GM18873 (cell line): ENCODE data around the gene DMPK.

ENCODE experiments used
- ATAC-seq: cut with Tn5 transposase; IDR thresholded peaks from one replicate; pipeline ENCODE4 v1.9.1; 2021; ENCODE audit warnings: mild to moderate bottlenecking, moderate library complexity, moderate number of reproducible peaks; ENCODE audit not compliant: unreplicated experiment, low FRiP score

DMPK gene

DNA sequence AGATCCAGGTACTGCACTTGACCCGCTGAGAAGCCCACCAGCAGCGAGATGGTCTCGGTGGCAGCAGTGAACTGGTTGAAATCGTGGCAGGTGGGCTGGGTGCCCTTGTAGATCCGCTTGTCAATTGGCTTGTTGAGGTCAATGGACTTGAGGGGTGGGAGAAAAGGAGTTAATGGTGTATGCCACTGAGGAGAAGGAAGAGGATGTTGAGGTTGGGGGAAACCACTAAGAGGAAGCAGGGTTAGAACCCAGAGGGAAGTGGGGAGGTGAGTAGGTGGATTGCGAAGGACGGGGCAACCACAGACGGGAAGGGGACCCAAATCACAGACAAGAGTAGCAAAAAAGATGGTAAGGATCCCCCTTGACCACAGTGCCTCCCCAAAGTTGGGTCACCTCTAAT lies 8.7 kb upstream of the DMPK start:
- ATAC-seq: no peak

DNA sequence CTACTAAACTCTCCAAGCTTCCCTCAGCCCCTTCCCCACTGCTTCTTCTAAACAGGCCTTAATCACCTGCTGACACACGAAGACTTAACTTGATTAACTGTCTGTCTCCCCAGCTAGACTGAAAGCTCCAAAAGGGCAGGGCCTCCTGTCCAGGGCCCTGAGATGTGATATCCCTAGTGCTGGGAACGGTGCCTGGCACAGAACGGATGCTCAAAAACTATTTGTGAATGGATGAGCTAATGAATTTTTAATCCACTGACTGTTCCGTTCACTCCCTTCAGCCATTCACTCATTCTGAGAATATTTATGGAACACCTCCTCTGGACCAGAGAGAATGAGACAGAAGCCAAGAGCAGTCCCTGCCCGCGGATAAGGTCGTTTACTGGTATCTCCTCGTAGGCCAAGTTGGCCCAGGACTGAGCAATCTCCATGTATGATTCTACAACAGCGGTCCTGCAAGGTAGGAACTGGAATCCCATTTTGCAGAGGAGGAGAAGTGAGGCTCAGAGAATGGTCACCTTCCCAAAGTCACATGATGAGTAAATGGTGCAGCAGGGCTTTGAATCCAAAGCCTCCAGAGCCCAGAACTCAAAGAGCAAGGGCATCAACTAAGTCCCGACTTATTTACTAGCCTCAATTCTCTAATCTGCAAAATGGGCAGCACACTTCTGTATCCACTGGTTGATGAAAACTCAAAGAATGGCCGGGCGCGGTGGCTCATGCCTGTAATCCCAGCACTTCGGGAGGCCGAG lies 6.9 kb upstream of the DMPK start:
- no peak for ATAC-seq

DNA sequence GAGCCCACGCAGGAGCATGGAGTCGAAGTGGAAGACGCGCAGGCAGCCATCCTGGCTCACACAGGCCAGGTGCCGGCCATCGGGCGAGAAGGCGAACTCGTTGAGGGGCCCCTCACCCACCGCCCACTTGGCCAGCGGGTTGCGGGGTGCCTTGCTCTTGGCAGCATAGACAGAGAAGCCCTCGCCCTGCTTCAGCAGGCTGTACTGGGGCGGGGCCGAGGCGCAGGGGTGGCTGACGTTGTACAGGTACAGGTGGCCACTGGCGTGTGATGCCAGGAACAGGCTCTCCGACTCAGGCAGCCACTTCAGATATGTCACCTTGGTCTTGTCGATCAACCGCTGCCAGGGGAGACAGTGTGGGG lies 4.2 kb upstream of the DMPK start:
- ATAC-seq: no peak

DNA sequence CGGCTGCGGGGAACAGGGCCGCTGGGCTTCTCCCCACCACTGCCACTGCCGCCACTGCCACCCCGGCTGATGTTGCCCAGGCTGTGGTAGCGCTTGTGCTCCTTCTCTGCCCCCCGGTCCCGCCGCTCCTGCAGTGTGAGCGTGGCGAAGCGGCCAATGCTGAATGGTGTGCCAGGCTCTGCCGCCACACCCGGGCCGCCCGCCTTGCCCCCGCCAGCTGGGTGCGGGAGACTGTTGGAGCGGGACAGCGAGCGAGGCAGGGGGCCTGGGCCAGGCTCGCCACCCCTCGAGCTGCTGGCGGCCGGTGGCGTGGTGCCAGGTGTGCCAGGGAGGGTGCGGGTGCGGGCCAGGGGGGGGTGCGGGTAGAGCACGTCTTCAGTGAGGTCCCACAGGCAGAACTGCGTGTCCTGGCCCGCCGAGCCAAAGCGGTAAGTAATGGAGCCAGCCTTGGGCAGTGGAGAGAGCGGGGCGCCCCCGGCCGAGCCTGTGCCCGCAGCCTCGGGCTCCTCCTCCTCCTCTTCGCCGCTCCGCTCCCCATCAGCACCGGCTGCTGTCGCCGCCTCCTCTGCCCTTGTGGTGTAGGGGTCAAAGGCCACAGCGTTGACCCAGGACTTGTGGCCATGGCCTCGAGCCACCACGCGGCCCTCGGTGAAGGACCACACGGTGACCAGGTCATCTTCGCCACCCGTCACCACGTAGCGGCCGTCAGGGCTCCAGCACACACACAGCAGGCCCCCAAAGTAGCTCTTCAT lies 3.7 kb upstream of the DMPK start:
- ATAC-seq: no peak

DNA sequence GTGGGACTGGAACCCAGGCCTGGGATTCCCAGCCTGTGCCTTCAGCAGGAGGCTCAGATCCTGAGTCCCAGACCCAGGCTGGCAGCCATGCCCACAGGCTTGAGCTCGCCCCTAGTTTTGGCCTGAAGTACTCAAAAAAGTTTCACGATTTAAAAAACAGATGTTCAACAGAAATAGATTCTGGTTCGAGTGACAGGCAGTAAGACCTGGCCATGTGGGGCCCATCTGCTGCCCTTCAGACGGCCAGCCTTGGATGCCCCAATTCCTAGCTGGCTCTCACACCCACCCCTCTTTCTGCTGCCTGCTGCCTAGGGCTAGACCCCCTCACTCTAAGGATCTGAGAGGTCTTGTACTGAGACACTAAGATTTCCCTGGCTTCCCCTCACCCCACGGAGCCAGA lies 2.8 kb upstream of the DMPK start:
- no peak for ATAC-seq

DNA sequence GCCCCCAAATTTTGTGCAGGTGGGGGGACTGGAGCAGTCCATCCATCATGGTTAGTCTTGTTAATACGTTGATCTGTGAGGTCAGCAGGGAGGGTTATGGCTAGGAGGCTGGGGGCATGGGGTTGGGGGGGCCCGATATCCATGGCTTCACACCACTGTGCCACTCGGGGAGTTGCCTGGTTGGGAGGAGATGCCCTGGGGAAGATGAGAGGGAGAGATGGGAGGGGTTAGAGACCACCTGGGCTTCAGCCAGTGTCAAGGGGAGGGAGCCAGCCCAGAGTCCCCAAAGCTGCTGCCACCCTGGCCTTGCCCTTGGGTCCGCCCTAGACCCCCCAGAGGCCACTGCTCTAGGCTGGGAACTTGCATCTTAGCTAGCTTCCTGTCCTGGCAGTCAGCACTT lies 1.8 kb upstream of the DMPK start:
- no peak for ATAC-seq

DNA sequence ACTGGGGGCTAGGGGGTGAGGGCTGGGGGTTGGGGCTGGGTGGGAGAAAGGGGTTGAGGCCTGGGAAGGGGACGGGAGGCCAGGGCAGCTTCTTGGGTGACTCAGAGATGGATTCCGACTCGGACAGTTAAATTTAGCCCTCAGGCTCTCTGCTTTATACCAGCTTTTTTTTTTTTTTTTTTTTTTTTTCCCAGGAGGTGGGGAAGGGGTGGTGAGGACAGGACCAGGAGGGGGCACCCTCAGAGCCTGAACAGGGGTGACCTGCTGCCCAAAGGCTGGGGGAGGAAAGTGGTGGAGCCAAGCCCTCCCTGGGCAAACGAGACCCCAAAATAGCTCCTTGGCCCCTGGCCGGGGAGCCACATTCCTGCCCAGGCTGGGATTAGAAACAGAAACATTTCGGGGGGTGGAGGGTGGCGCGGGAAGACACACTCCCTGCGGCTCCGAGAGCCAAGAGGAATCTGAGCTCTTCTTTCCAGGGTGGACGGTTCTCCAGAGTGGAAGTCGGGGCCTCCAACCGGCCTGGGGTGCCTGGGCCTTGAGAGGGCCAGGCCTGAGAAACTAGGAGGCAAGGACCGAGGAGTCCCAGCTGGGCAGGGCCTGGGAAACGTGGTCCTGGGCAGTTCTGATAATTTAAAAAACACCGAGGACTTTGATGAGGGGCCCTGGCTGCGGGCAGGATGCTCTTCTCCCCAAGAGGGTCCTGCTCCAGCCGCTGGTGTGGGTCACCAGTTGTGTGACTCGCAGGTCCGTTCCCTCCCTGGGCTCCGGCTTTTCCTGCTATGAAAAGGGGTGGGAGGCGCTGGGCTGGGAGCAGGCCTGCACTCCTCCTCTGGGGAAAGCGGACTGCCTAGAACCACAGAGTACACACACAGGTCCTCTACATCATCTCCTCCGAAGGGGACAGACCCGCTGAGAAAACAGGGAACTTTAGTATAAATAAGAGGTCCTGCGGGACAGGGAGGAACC lies 813 bp upstream of the DMPK start:
- ATAC-seq: no peak

DNA sequence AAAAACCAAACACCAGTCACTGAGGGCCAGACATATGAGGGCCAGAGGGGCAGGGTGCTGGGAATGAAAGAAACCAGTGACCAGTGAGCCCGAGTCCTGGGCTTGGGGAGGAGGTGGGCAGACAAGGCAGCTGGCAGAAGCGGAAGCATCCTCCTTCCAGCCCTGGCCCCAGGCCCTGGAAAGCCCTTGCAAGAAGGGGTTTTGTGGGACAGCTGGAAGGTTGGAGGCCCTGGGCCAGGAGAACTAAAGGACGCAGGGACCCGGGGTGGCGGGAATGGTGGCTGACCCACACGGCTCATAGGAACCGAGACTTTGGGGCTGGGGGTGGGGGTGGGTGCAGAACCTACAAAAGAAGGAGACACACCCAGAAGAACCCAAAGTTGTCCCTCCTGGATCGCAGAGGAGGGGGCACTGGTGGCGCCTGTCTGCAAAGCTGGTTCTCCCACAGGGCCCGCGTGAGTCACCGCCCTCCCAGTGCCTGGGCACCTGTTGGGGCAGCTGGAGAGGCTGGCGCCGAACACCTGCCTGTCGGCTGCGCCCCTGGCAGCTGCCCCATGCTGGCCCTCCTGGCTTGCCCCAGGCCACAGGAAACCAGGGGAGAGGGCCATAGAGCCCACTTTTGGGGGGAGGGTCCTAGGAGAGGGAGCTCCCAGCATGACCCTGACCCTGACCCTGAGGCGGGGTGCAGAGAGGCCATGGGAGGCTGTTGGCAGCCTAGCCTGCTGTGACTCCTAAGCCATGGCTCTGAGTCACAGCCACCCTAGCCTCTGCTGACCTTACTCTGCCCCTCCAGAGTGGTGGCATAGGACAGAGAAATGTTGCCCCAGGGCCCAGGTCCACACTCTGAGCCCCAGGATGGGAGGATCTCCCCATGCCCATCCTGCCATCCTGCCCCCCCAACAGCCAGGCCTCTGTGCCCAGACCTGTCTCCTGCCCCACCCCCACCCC lies 802 bp downstream of the DMPK start:
- ATAC-seq: no peak

DNA sequence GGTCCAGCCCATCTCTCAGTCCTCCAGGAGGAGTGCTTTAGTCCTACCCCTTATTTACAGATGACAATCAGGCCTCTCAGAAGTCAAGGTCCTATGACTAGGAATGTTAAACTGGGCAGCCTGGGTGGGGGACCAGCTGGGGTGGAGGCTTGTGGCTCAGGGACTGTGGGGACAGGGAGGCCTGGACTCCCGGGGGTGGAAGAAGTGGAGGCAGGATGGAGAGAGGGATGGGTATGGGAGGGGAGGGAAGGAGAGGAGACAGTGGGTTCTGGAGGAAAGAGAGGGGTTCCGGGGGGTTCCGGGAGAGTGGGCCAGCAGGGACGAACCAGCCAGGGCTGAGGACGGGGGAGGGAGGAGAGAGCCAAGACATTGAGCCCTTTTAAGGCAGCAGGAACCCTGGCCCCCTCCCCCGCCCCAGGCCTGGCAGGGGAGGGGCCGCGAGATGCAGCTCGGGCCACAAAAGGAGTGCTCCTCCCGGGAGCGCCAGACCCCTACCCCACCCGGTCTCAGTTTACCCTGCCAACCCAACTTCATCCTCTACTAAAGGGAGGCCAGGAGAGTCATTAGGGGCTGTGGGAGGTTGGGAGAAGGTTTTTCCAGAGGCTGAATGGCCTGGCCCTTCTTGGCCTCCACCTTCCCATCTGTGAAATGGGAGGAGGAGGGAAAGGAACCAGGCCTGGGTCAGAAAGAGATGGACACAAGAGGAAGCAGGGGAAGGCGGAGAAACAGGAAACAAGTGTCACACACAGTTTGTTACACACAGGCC lies 1.7 kb downstream of the DMPK start:
- ATAC-seq: no peak

DNA sequence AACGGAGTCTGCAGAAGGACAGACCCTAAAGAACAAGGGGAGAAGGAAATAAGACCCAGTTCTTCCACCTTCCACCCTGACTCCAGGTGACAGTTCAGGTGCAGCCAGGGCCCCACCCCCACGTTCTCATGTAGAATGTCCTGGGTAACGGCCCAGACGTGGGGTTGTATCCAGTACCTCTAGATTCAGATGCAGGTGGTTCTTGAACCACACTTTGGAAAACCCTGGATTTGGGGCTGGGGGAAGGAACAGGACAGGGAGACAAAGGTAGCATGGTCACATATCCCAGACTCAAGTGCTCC lies 2.2 kb downstream of the DMPK start:
- no peak for ATAC-seq

DNA sequence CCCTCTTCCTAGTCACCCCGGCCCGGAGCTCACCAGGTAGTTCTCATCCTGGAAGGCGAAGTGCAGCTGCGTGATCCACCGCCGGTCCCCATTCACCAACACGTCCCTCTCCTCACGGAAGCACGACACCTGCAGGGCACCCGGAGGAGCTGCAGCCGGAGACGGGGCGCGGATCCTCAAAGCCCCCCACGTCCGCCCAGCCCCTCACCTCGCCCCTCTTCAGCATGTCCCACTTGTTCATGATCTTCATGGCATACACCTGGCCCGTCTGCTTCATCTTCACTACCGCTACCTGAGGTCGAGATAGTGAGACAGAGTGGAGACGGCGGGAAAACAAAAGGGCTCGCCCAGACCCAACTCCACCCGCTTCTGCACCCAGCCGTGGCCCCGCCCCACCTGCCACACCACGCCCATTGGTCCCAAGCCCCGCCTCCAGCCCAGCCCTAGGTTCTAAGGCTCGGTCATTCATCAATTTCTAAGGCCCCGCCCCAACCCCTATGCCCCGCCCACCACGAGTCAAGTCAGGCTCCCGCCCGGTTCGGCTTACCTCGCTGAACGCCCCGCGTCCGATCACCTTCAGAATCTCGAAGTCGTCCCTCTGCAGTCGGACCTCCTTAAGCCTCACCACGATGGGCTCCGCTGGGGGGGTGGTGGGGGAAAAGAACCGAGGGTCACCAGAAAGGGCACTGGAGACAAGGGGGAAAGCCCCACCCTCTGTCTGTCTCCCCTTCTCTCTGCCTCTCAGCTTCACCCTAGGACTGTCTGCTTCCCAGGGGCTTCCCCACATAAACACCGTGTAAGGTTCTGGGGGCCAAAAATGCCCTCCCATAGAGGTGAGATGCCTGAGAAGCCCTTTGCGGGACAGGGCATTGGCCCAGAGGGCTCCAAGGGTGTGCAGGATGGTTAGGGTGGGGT lies 2.8 kb downstream of the DMPK start:
- ATAC-seq: no peak

DNA sequence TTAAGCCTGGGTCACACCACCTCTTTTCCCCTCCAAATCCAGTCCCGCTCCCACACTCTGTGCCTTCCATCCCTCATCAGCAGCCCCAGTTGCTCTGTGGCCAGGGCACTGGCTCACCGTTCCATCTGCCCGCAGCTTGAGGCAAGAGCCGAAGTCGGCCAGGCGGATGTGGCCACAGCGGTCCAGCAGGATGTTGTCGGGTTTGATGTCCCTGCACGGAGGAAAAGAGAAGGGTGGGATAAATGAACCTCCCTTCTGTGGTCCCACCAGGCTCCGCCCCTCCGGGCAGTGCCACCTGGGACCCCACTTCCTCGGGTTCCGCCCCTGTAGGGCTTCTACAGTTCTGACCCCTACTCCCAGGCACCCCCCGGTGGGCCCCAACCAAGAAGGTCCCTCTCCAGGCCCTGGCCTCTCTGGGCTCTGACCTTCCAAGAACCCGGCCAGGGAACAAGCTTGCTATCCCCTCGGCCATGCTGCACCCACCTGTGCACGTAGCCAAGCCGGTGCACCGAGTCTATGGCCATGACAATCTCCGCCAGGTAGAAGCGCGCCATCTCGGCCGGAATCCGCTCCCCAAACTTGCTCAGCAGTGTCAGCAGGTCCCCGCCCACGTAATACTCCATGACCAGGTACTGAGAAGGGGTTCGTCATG lies 4.2 kb downstream of the DMPK start:
- ATAC-seq: no peak

DNA sequence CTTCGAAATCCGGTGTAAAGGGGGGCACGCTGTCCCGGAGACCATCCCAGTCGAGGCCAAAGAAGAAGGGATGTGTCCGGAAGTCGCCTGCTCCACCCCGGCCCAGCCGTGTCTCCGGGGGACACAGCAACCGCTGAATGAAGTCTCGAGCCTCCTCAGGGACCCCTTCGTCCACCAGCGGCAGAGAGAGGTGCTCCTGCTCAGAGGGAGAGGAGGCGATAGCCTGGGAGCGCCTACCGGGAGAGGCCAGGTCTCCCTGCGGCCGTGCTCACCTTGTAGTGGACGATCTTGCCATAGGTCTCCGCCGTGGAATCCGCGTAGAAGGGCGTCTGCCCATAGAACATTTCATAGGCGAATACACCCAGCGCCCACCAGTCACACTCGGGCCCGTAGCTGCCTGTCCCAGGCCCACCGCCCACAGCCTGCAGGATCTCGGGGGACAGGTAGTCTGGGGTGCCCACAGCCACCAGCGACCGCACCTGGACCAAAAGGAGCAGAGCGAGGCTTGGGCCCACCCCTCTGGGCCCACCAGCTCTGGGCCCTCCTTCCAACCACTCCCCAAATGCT lies 4.8 kb downstream of the DMPK start:
- ATAC-seq: no peak

DNA sequence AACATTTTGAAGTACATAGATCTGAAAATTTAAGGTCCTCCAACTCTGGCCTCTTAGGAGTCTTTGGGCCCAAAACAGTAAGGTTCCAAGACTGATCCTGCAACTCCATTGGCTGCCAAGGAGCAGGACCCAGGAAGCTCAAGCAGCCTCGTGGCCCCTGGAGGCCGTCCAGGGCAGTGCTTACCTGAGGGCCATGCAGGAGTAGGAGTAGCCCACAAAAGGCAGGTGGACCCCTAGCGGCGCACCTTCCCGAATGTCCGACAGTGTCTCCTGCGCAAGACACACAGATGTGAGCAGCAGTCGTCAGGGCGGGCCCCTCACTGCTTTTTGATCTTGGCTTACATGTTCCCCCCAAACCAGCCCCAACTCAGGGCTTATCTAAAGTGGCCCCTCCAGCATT lies 7.5 kb downstream of the DMPK start:
- ATAC-seq: no peak

DNA sequence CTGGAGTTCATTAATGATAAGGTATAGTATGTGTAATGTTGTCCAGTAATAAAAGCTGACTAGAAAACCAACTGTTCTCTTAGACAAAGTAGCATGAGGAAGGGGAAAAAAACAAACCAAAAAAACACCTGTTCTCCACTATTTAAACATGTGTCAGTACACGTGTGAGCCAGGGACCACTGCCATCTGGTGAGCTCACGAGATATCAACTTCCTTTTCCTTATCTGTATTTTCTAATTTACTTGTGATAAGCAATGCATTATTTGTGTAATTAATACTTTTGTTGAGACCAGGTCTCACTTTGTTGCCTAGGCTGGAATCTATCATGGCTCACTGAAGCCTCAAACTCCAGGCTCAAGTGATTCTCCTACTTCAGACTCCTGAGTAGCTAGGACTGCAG lies 8.9 kb downstream of the DMPK start:
- ATAC-seq: no peak

DNA sequence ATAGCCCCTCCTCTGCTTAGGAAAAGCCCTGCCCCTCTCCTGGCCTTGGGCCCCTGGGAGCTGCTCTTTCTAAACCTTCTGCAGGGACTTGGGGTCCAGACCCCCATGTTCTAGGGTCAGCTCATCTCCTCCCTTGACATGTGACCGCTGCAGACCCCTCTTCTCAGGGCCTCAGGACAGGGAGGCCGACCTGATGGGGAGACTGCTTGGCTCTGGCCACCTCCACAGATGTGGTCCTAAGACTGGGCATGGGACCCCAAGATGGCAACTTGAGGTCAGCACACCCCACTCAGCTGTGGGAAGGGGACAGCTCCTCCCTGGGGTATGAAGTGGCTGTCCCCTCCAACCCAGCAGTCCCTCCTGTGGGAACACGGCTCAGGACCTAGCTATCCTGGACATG lies 9.4 kb downstream of the DMPK start:
- no peak for ATAC-seq

DNA sequence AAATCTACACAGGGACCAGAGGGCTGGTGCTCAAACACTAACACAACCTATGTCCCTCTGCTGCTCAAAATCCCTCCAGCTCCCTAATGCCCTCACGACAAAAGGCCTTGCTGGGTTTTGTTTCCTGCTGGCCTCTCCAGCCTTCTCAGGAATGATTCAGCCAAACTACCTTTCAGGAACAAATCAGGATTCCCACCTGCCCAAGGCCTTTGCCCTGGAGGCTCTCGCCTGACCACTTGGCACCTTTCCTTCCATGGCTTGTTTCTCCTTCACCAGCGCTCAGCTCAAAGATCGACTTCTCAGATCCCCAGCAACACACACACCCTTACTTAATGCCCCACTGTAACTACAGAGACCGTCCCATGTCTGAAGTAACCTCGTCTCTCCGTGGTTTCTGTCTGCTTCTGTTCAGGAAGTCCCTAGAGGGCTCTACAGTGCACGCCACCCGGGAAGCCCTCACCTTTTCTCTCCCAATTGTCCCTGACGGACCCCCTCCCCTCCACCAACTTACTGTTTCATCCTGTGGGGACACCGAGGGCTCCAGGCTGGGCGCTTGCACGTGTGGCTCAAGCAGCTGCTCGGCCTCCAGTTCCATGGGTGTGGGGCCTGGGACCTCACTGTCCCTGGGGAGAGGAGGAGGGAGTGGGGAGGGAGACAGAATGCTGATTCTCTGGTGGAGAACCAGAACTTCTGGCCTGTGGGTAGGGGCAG lies 10.0 kb downstream of the DMPK start:
- ATAC-seq: no peak
